GM18519 (cell line): ENCODE data around the gene LGSN.
"Not testable (repeated sequence)": the region's sequence is repeated elsewhere in the genome, so short reads cannot be mapped to it uniquely, and the experiment has no call there.

Experiments
- ATAC-seq: cut with Tn5 transposase; IDR thresholded peaks from one replicate; pipeline ENCODE4 v1.9.1; 2021; ENCODE audit warnings: mild to moderate bottlenecking, moderate library complexity; ENCODE audit not compliant: unreplicated experiment, low FRiP score

LGSN gene, protein sequence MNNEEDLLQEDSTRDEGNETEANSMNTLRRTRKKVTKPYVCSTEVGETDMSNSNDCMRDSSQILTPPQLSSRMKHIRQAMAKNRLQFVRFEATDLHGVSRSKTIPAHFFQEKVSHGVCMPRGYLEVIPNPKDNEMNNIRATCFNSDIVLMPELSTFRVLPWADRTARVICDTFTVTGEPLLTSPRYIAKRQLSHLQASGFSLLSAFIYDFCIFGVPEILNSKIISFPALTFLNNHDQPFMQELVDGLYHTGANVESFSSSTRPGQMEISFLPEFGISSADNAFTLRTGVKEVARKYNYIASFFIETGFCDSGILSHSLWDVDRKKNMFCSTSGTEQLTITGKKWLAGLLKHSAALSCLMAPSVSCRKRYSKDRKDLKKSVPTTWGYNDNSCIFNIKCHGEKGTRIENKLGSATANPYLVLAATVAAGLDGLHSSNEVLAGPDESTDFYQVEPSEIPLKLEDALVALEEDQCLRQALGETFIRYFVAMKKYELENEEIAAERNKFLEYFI

DNA sequence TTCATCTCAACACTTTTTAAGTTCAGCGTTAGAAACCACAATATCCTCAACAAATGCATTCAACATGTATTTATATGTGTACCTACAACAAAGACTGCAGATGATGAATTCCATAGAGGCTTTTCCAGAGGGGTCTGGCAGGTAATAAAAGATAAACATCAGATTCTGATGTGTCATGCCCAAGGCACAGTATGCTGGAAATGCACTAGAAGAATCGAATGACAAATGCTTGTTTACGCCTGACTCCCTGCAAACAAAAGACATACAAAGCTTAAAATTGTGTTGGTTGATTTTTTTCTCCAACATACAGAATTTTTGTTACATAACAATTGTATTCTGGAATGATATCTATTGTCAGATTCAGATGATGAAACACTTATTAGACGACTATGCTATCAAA lies at the start of gene LGSN:
LGSN (minus strand) TSS at position 45 of the 400 bp plus-strand sequence; CDS start at position 5, 40 bp downstream.
- ATAC-seq: no peak

DNA sequence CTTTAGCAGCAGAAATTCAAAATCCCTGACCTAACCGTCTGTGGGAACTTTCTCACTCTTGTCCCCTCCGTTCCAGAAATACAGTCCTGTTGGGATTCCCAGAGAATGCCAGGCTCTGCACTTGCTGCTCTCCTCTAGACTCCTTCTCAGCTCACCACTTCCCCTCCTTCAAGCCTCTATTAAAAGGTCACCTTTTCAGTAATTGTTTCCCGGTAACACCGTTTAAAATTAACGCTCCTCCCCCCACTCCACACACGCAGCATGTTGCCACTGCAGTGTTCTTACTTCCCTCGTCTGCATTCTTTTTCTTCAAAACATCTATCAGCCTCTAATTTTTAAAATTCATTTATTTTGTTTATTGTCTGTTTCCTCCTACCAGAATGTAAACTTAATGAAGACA lies 48.6 kb upstream of the LGSN start:
- ATAC-seq: no peak

DNA sequence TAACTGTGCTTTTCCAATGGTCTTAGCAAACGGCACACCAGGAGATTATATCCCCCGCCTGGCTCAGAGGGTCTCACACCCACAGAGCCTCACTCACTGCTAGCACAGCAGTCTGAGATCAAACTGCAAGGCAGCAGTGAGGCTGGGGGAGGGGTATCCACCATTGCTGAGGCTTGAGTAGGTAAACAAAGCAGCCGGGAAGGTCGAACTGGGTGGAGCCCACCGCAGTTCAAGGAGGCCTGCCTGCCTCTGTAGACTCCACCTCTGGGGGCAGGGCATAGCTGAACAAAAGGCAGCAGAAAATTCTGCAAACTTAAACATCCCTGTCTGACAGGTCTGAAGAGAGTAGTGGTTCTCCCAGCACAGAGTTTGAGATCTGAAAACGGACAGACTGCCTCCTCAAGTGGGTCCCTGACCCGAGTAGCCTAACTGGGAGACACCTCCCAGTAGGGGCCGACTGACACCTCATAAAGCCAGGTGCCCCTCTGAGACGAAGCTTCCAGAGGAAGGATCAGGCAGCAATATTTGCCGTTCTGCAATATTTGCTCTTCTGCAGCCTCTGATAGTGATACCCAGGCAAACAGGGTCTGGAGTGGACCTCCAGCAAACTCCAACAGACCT lies 42.8 kb upstream of the LGSN start:
- not testable (repeated sequence) for ATAC-seq

DNA sequence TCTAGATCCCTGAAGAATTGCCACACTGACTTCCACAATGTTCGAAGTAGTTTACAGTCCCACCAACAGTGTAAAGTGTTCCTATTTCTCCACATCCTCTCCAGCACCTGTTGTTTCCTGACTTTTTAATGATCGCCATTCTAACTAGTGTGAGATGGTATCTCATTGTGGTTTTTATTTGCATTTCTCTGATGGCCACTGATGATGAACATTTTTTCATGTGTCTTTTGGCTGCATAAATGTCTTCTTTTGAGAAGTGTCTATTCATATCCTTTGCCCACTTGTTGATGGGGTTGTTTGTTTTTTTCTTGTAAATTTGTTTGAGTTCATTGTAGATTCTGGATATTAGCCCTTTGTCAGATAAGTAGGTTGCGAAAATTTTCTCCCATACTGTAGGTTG lies 37.6 kb upstream of the LGSN start:
- not testable (repeated sequence) for ATAC-seq

DNA sequence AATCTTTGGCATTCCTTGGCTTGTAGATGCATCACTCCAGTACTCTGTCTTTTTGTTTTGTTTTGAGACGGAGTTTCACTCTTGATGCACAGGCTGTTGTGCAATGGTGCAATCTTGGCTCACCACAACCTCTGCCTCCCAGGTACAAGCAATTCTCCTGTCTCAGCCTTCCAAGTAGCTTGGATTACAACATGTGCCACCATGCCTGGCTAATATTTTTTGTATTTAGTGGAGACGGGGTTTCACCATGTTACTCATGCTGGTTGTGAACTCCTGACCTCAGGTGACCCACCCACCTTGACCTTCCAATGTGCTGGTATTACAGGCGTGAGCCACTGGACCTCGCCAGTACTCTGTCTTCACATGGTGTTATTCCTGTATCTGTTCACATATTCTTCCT lies 35.8 kb upstream of the LGSN start:
- ATAC-seq: no peak

DNA sequence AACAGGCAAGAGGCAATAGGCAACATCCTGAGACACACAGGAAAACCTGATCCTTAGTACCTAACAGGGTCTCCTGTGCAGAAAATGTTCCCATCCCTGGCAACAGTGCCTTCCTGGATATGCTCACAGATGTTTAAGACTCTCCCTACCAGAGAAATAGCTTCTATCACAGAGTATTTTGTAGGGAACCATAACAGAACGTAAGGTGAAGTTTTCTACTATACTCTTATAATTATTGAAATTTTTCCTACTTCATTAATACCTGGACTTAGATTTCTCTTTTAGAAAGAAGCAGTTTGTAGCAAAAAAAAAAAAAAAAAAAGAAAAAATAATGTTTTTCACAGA lies 33.5 kb upstream of the LGSN start:
- no peak for ATAC-seq

DNA sequence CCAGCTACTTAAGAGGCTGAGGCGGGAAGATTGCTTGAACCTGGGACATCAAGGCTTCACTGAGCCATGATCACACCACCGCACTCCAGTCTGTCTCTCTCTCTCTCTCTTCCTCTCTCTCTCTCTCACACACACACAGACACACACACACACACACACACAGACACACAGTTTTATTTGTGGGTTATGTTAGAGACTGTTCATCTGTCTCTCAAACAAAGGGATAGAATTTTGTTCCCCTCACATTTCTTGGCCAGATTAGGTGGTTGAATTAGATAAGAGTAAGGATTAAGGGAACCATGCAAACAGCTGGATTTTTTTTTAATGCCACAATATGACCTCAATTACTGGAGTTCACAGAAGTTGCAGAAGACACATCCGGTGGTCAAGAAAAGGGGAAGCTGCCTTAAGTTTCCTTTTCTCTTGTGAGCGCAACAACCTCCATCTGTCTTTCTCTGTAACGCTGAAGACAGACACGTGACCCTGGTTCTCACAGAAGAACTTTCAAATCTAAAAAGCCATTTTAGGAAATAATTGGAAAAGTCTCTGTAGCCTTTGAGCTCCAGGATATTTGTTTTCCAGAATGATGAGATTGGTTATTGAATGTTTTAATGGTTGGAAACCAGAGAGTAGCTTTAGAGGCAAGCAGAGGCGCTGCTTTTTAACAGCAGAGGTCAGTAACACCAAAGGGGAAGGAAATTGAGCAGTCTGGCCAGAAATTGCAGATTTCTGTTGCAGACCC lies 32.9 kb upstream of the LGSN start:
- peak; percentile 89 for ATAC-seq

DNA sequence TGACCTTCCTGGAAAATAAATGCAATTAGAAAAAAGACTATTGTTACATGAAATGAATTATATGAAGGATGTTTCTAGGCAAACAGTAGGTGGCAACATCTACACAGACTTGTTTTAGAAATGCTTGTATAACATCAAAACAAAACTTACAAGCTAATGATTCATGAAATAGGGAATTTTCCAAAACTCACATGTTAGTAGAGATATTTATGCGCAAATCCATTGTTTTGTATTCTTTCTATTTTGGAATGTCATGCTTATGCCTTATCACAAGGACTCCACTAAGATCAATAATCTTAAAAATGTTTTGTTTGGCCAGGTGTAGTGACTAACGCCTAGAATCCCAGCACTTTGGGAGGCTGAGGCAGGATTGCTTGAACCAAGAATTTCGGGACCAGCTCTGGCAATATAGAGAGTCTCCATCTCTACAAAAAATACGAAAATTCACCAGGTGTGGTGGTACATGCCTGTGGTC lies 32.3 kb upstream of the LGSN start:
- peak; percentile 26 for ATAC-seq

DNA sequence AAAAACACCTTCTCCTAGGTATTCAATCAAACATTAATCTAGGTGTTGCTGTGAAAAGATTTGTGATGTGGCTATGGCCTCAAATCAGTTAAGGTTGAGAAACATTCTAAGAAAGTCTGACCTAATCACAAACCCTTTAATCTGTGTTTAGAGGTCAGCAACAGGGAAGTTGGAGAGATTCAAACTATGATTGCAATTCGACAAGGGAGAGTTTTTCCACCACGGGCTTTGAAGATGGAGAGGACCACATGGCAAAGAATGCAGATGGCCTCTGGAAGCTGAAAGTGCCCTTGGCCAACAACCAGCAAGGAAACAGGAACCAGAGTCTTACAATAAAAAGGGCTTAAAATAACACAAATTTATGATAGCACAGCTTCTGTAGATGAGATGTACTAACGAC lies 29.6 kb upstream of the LGSN start:
- ATAC-seq: no peak

DNA sequence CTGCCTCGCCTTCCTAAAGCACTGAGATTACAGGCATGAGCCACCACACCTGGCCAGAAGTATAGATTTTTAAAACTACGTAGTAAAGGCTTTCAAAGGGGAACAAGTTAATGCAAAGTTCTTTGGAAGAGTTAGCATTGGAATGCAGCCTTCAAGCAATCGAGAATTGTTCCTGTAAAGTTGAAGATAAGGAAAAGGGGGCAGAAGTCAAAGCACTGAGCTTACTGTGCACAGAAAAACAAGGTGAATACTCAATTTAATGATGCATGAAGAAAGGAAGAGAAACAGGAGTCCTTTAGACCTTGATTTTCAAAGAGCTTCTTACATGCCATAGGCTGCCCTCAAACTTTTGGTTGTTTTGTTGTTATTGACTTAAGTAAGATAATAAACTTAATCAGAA lies 29.1 kb upstream of the LGSN start:
- ATAC-seq: no peak

DNA sequence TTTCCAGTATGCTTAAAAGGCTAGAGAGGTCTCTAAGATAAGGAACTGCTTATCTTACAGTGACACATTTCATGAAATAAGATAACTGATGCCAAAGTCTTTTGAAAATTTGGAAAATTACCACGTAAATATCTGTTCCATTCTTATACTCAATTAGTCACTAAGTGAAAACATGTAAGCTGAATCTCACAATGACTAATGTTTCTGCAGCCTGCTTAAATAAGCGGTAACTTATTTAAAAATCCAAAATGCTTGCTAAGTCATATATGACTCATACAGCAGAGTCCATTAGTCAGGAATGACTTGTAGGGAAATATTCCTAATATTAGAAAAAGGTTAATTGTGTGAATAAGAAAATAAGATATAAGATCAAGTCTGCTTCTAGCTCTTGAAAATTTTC lies 27.8 kb upstream of the LGSN start:
- peak; percentile 42 for ATAC-seq

DNA sequence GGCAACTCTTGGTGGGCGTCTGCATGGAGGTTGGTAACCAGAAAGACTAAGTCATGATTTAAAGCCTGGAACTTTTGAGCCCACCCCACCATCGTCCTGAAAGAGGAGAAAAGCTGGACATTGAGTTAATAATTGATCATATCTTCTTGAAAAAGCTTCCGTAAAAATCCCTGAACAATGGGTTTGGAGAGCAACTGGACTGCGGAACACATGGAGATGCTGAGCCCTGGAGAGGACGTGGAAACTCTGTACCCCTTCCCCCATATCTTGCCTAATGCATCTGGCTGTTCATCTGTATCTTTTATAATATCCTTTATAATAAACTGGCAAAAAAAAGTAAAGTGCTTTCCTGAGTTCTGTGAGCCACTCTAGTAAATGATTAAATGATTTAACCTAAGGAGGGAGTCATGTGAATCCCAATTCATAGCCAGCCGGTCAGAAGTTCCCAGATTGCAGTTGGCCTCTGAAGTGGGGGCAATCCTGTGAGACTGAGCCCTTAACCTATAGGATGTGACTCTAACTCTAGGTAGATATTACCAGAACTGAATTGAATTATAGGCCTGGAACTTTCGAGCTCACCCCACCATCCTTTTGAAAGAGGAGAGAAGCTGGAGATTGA lies 26.5 kb upstream of the LGSN start:
- ATAC-seq: no peak

DNA sequence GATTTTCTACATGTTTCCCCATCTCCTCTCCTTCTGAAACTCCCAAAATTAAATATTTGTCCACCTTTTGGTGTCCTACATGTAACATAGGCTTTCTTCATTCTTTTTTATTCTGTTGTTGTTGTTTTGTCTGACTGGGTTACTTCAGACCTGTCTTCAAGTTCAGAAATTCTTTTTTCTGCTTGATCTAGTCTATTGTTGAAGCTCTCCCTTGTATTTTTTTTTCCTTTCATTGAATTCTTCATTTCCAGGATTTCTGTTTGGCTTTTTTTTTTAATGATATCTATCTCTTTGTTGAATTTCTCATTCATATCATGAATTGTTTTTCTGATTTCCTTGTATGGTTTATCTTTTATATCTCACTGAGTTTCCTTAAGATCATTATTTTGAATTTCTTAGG lies 20.6 kb upstream of the LGSN start:
- no peak for ATAC-seq

DNA sequence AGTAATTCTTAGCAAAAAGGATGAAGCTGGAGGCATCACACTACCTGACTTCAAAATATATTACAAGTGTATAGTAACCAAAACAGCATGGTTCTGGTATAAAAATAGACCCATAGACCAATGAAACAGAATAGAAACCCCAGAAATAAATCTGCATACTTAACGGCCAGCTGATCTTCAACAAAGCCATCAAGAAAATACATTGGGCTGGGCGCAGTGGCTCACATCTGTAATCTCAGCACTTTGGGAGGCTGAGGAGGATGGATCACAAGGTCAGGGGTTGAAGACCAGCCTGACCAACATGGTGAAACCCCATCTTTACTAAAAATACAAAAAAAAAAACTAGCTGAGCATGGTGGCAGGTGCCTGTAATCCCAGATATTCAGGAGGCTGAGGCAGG lies 14.9 kb upstream of the LGSN start:
- not testable (repeated sequence) for ATAC-seq

DNA sequence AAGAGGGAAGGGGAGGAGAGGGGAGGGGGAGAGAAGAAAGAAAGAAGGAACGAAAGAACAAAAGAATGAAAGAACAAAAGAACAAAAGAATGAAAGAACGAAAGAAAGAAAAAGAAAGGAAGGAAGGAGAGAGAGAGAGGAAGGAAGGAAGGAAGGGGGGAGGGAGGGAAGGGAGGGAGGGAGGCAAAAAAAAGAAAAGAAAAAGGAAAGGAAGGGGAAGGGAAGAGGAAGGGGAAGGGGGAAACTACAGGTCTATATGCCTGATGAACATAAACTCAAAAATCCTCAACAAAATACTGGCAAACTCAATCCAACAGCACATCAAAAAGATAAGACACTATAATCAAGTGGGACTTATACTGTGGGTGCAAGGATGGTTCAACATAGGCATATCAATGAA lies 13.7 kb upstream of the LGSN start:
- ATAC-seq: no peak

DNA sequence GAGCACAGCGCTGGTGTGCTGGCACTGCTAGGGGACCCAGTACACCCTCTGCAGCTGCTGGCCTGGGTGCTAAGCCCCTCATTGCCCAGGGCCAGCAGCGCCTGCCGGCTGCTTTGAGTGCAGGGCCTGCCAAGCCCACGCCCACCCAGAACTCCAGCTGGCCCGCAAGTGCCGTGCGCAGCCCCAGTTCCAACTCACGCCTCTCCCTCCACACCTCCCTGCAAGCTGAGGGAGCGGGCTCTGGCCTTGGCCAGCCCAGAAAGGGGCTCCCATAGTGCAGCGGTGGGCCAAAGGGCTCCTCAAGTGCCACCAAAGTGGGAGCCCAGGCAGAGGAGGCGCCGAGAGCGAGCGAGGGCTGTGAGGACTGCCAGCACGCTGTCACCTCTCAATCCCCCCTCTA lies 6.8 kb upstream of the LGSN start:
- ATAC-seq: not testable (repeated sequence)

DNA sequence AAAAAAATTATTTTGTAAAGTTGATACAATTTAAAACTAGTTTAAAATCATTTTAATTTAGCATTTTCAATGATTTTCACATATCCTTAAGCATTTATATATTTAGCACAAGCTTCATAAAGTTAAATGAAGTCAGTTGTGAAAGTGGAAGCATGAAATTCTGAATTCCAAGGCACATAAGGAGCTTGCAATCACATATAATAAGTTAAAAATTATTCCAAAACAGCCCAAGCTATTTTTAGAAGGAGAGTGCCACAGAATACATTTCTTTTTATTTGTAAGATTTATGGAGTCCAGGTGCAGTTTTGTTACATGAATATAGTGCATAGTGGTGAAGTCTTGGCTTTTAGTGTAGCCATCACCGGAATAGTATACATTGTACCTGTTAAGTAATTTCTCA lies 3.2 kb upstream of the LGSN start:
- ATAC-seq: no peak

DNA sequence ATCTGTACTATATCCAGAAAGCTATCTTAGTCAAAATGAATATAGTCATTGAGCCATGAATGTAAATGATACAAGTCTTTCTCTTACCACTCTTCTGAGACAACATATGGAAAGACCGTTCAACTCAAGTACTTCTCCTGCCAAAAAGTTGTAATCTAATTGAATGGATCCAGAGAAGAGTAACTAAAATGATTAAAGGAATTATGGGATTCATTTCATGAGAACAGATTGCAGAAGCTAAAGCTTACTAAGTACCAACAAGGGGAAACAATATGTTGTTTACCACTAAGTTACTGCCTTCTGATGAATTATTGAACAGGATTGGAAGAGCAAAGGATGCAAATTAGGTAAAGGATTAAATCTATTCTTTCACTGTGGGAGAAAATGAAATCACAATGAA lies 2.0 kb upstream of the LGSN start:
- ATAC-seq: no peak

DNA sequence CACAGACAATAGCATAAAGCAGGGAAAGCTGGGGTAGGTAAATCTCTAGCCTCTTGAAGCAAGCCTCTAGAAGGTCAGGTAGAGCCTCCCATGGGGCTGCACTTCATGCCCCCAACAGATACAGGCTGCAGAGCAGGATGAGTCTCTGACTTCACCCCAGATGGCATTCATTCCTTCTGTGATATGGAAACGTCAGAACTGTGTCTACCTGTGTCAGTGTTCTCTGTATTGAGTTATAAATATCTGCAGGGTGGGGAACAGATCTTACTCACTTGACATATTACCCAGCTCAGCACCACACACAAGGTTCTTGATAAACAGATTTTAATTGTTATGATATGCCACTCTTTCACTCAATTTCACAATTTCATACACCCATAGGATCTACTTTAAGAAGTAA lies 2.1 kb downstream of the LGSN start:
- no peak for ATAC-seq

DNA sequence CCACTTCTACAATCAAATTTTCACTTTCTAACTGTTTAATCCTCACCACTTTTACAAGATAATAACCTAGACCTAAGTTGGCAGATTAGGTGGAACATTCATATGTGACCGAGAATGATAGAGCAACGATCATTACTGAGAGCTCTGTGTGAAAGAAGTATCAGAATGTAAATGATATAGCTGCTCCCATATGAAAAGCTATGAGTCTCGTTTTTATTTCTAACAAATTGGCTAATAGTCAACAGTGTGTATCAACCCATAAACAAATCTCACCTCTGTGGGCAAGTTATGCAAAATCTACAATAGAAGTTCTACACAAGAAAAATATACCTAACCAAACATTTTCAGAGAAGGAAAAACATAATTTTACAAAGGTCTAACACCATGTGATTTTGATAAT lies 3.7 kb downstream of the LGSN start:
- no peak for ATAC-seq

DNA sequence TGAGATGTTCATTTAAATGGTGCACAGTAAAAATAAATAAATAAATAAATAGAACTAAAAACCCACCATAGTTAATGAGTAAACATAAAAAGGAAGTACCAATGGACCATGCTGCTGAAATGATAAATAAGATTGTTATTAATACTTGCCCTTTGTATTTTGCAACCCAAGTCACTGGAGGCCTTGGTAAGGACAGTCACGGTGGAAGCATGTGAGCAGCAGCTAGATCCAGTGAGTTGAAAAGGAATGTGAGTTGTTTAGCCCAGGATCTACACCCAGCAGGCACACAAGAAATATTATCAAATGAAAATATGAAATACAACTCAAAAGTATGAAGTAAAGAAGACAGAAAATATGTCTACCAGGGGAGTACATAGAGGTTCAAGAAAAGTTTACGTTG lies 6.7 kb downstream of the LGSN start:
- ATAC-seq: no peak
